IMR-90 (cell line): ENCODE data around the gene LRRN2. TPM values are rescaled to one million over a fixed set of nuclear protein-coding genes. Genes with fewer than 3 reads are reported as not detected.

ENCODE experiments used
- ATAC-seq: fragments of 200-7000 bp; cut with Tn5 transposase; 2 replicates; pipeline ENCODE4 v1.9.1; 2020; ENCODE audit warnings: low read depth, mild to moderate bottlenecking, moderate library complexity
- BruUV-seq: library from RNA; stranded (reverse); fragments of 400-500 nt; replicated peaks from 2 replicates; lab custom pipeline; 2021; lab: Mats Ljungman, UMichigan
- CTCF ChIA-PET: fragments of 300-600 bp; formaldehyde crosslinking; extraction: SDS; loops from one replicate; lab custom pipeline; 2021; ENCODE audit warnings: antibody characterized with exemption; lab: Yijun Ruan, JAX
- POLR2A ChIA-PET: fragments of 300-600 bp; sonication (Branson Sonifier 250); formaldehyde crosslinking; loops from one replicate; lab custom pipeline; 2022; ENCODE audit warnings: antibody characterized with exemption; ENCODE audit not compliant: unreplicated experiment; lab: Charles Lee
- DNase-seq: peaks from one replicate; pipeline ENCODE4 v3.0.0; 2013
- H2AFZ ChIP-seq: replicated peaks from 2 replicates; pipeline ENCODE3; 2013; ENCODE audit warnings: low read length, mild to moderate bottlenecking; ENCODE audit not compliant: poor library complexity
- H2AK5ac ChIP-seq: 2 replicates; pipeline ENCODE4 v1.6.1; 2013; ENCODE audit warnings: low read depth, low read length, inconsistent platforms
- H2AK9ac ChIP-seq: replicated peaks from 2 replicates; pipeline ENCODE3; 2013; ENCODE audit warnings: mild to moderate bottlenecking, low read depth, low read length, moderate library complexity; ENCODE audit not compliant: poor library complexity
- H2BK120ac ChIP-seq: 2 replicates; pipeline ENCODE4 v1.6.1; 2013; ENCODE audit warnings: low read depth, low read length, inconsistent platforms
- H2BK15ac ChIP-seq: 3 replicates; pipeline ENCODE4 v1.6.1; 2013; ENCODE audit warnings: low read depth, low read length, inconsistent platforms
- H2BK20ac ChIP-seq: 2 replicates; pipeline ENCODE4 v1.6.1; 2013; ENCODE audit warnings: low read depth, mild to moderate bottlenecking, inconsistent platforms, low read length, moderate library complexity
- H2BK5ac ChIP-seq: 2 replicates; pipeline ENCODE4 v1.6.1; 2013; ENCODE audit warnings: mild to moderate bottlenecking, low read depth, low read length, inconsistent platforms; ENCODE audit not compliant: poor library complexity, severe bottlenecking
- H3K14ac ChIP-seq: replicated peaks from 2 replicates; pipeline ENCODE4 v1.6.1; 2013; ENCODE audit warnings: low read depth, low read length, inconsistent platforms
- H3K18ac ChIP-seq: 2 replicates; pipeline ENCODE4 v1.6.1; 2013; ENCODE audit warnings: low read depth, low read length, control low read depth
- H3K23ac ChIP-seq: 2 replicates; pipeline ENCODE4 v1.6.1; 2013; ENCODE audit warnings: low read depth, low read length, inconsistent platforms
- H3K27ac ChIP-seq: 2 replicates; pipeline ENCODE4 v1.5.1; 2013; ENCODE audit warnings: mild to moderate bottlenecking, control low read depth, low read length; ENCODE audit not compliant: insufficient read depth
- H3K27me3 ChIP-seq: 2 replicates; pipeline ENCODE4 v1.6.1; 2013; ENCODE audit warnings: low read length; ENCODE audit not compliant: control insufficient read depth, insufficient read depth
- H3K36me3 ChIP-seq: 2 replicates; pipeline ENCODE4 v1.6.1; 2013; ENCODE audit warnings: low read length, mixed read lengths; ENCODE audit not compliant: control insufficient read depth, insufficient read depth
- H3K4ac ChIP-seq: 2 replicates; pipeline ENCODE4 v1.6.1; 2013; ENCODE audit warnings: low read depth, low read length, inconsistent platforms
- H3K4me1 ChIP-seq: 2 replicates; pipeline ENCODE4 v1.6.1; 2013; ENCODE audit warnings: low read length, mixed read lengths; ENCODE audit not compliant: control insufficient read depth, insufficient read depth
- H3K4me2 ChIP-seq: 2 replicates; pipeline ENCODE4 v1.6.1; 2013; ENCODE audit warnings: low read depth, mild to moderate bottlenecking, control low read depth, low read length, moderate library complexity
- H3K4me3 ChIP-seq: 2 replicates; pipeline ENCODE4 v1.5.1; 2013; ENCODE audit warnings: low read depth, mild to moderate bottlenecking, control low read depth, low read length, moderate library complexity; ENCODE audit not compliant: insufficient read depth
- H3K56ac ChIP-seq: 2 replicates; pipeline ENCODE4 v1.6.1; 2013; ENCODE audit warnings: low read length, inconsistent platforms; ENCODE audit not compliant: insufficient read depth; ENCODE audit errors: extremely low read depth
- H3K79me1 ChIP-seq, 2 experiments: 2 replicates each; pipeline ENCODE4 v1.6.1; 2013; ENCODE audit warnings: low read length in 2 of 2, inconsistent platforms in 1 of 2, low read depth in 1 of 2
- H3K9ac ChIP-seq: 2 replicates; pipeline ENCODE4 v1.6.1; 2013; ENCODE audit warnings: low read depth, low read length, control low read depth
- H3K9me1 ChIP-seq: 2 replicates; pipeline ENCODE4 v1.6.1; 2013; ENCODE audit warnings: low read length, inconsistent platforms; ENCODE audit not compliant: insufficient read depth
- H3K9me3 ChIP-seq: 2 replicates; pipeline ENCODE4 v1.6.1; 2013; ENCODE audit warnings: low read length; ENCODE audit not compliant: control insufficient read depth, insufficient read depth
- H4K20me1 ChIP-seq: 2 replicates; pipeline ENCODE4 v1.6.1; 2013; ENCODE audit warnings: low read length, inconsistent platforms; ENCODE audit not compliant: insufficient read depth
- H4K5ac ChIP-seq: 2 replicates; pipeline ENCODE4 v1.6.1; 2013; ENCODE audit warnings: mild to moderate bottlenecking, low read depth, low read length, control low read depth
- H4K8ac ChIP-seq, 2 experiments: 2 replicates each; pipeline ENCODE4 v1.6.1; 2013; ENCODE audit warnings: low read depth in 2 of 2, low read length in 2 of 2, control low read depth in 1 of 2, inconsistent platforms in 1 of 2
- H4K91ac ChIP-seq: 2 replicates; pipeline ENCODE4 v1.6.1; 2013; ENCODE audit warnings: low read depth, low read length, inconsistent platforms; ENCODE audit not compliant: insufficient read depth
- FOS ChIP-seq: fragments of 150-350 bp; IDR thresholded peaks from 2 replicates; pipeline ENCODE4 v1.6.1; 2016; ENCODE audit warnings: low read depth, low read length
- POLR2A ChIP-seq: IDR thresholded peaks from 2 replicates; pipeline ENCODE4 v1.6.1; 2012; ENCODE audit warnings: mild to moderate bottlenecking, low read depth, low read length
- WGBS, 2 experiments: methylation state at CpG; one replicate each; pipeline versions ENCODE4 v1.1.5 to v1.1.7; 2013; ENCODE audit warnings: missing lambda C conversion rate in 2 of 2; ENCODE audit not compliant: insufficient read length in 1 of 2; ENCODE audit errors: extremely low coverage in 2 of 2; 5-methylcytosine and 5-hydroxymethylcytosine counted together
- dilution Hi-C: fragments of 300-500 bp; cut with HindIII; formaldehyde crosslinking; loops from one replicate; pipeline ENCODE4 v1.14.3; 2018; ENCODE audit warnings: low sequenced_read_pairs; ENCODE audit not compliant: unreplicated experiment
- in situ Hi-C: fragments of 300-500 bp; cut with MboI; formaldehyde crosslinking; loops from 3 replicates; pipeline ENCODE4 v1.14.3; 2019; ENCODE audit warnings: low sequenced_read_pairs, inconsistent platforms, mixed read lengths
- intact Hi-C: fragments of 100-400 bp; cut with micrococcal nuclease; formaldehyde crosslinking; loops from 2 replicates; pipeline ENCODE4 v1.10.0; 2022
- polyA plus RNA-seq, 3 experiments: library from polyadenylated mRNA; depleted of rRNA; stranded (reverse); fragments of >200 nt; gene quantifications; 2 replicates each; pipeline ENCODE4 v1.2.3, GENCODE V29; 2012; ENCODE audit warnings: low replicate concordance in 1 of 3
- total RNA-seq: library from RNA; depleted of rRNA; stranded (reverse); fragments of >200 nt; gene quantifications from 2 replicates; pipeline ENCODE4 v1.2.3, GENCODE V29; 2012

Gene LRRN2
- total and polyA plus RNA-seq, 2 of the 4 experiments (the other 2 are of a cell fraction) = not detected

DNA sequence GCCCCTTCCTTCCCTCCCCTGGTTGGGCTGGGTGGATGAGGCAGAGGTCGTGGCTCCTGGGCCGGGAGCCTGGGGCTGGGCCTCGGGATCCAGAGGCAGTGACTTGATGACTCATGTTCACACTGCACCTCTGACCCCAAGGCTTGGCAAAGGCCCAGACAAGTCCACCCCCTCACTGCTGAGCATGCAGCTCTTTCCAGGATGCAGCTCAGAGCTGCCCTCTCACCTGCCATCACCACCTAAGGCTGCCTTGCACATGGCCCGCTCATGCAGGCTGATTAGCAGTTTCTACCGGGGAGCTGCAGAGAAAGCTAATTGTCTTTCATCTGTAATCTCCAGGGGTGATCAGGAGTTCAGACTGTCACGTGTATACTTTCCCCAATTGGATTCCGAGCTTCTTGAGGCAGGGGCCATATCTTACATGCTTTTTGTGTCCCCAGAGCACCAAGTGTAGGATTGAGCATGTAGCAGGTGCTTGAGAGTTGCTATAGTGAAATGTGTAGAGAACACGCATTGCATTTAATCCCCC, 62.1 kb downstream of the LRRN2 start:
- no peak overlapping the region for H3K4ac ChIP-seq
- BruUV-seq = no TSS peak
- H2AFZ ChIP-seq = no peak overlapping the region
- no peaks in the 10 kb centered on the region for H3K79me1 ChIP-seq
- H2BK5ac ChIP-seq = no peak overlapping the region
- H3K18ac ChIP-seq = no peak overlapping the region
- 0 out of 2 replicates have a peak, but pooled peaks have one; percentile 7 for TF ChIP-seq FOS
- TF ChIP-seq POLR2A = no peak
- no peak overlapping the region for H4K91ac ChIP-seq
- in situ Hi-C loops = no loop called here
- no peak overlapping the region for H2BK120ac ChIP-seq
- H4K5ac ChIP-seq = no peak overlapping the region
- dilution Hi-C loops = no loop called here
- H3K56ac ChIP-seq = no peak overlapping the region
- H4K20me1 ChIP-seq = no peaks in the 10 kb centered on the region
- no peak overlapping the region; the same call in 1 of the 2 replicates for H3K4me2 ChIP-seq
- H3K36me3 ChIP-seq = no peaks in the 10 kb centered on the region
- no peak overlapping the region for H2BK15ac ChIP-seq
- intact Hi-C loops = no loop called here
- H3K27me3 ChIP-seq = peaks cover 46% of the 10 kb centered on the region
- H2BK20ac ChIP-seq = no peak overlapping the region
- no peak overlapping the region for H3K23ac ChIP-seq
- H3K9me3 ChIP-seq = no peaks in the 10 kb centered on the region
- ChIA-PET CTCF (no interaction called here), POLR2A (no interaction called here)
- no peak overlapping the region for H3K14ac ChIP-seq
- no peak overlapping the region for H3K9ac ChIP-seq
- 42% methylated on average over 2 of the region's 8 CpGs; no CpG with 5 or more reads in 1 of the 2 experiments for WGBS, 2 experiments
- H4K8ac ChIP-seq = no peak overlapping the region
- no peaks in the 10 kb centered on the region for H3K9me1 ChIP-seq
- no peak overlapping the region for H2AK5ac ChIP-seq
- no peak overlapping the region for H3K4me3 ChIP-seq
- no peak overlapping the region for H3K27ac ChIP-seq
- DNase-seq (peak; percentile 48), ATAC-seq (peak; percentile 40; the same call in 1 of the 2 replicates)
- H3K4me1 ChIP-seq = no peaks in the 10 kb centered on the region
- no peak overlapping the region for H2AK9ac ChIP-seq
